DND-41 (cell line): ENCODE results near the gene CCDC88A.

Experiments
- ATAC-seq: fragments of 200-7000 bp; cut with Tn5 transposase; 3 replicates; pipeline ENCODE4 v1.9.1; 2021; ENCODE audit warnings: low read depth; ENCODE audit not compliant: insufficient read depth
- DNase-seq: peaks from one replicate; pipeline ENCODE4 v3.0.0-alpha.2; 2020
- H2AFZ ChIP-seq: 2 replicates; pipeline ENCODE4 v1.6.0; 2012; ENCODE audit warnings: low read depth, low read length
- H3K27ac ChIP-seq: 2 replicates; pipeline ENCODE4 v1.5.1; 2012; ENCODE audit warnings: low read length, inconsistent platforms
- H3K27me3 ChIP-seq: fragments of 200-600 bp; sonication (generic); 2 replicates; pipeline ENCODE4 v1.6.0; 2012; ENCODE audit warnings: low read length, mild to moderate bottlenecking, inconsistent platforms; ENCODE audit not compliant: insufficient read depth, poor library complexity
- H3K36me3 ChIP-seq: 2 replicates; pipeline ENCODE4 v1.5.1; 2012; ENCODE audit warnings: low read length, inconsistent platforms; ENCODE audit not compliant: insufficient read depth
- H3K4me1 ChIP-seq: 2 replicates; pipeline ENCODE4 v1.5.1; 2012; ENCODE audit warnings: mild to moderate bottlenecking, low read length; ENCODE audit not compliant: insufficient read depth
- H3K4me2 ChIP-seq: 2 replicates; pipeline ENCODE4 v1.6.0; 2012; ENCODE audit warnings: mild to moderate bottlenecking, moderate library complexity, low read length, inconsistent platforms; ENCODE audit not compliant: insufficient read depth
- H3K4me3 ChIP-seq, 2 experiments: fragments of 200-600 bp in 1 of 2; shearing (Covaris generic) in 1 of 2; 2 replicates each; pipeline ENCODE4 v1.5.1; 2012 to 2016; ENCODE audit warnings: inconsistent platforms in 2 of 2, low read length in 2 of 2, mild to moderate bottlenecking in 2 of 2, low read depth in 1 of 2, moderate library complexity in 1 of 2
- H3K79me2 ChIP-seq: 2 replicates; pipeline ENCODE4 v1.6.0; 2012; ENCODE audit warnings: low read length, inconsistent platforms; ENCODE audit not compliant: insufficient read depth
- H3K9ac ChIP-seq: 2 replicates; pipeline ENCODE4 v1.6.0; 2012; ENCODE audit warnings: low read depth, mild to moderate bottlenecking, inconsistent platforms, low read length, moderate library complexity
- H3K9me3 ChIP-seq: 2 replicates; pipeline ENCODE4 v1.5.1; 2012; ENCODE audit warnings: low read length, moderate library complexity, mild to moderate bottlenecking, inconsistent platforms; ENCODE audit not compliant: insufficient read depth, severe bottlenecking
- H4K20me1 ChIP-seq: 2 replicates; pipeline ENCODE4 v1.6.0; 2012; ENCODE audit warnings: low read length; ENCODE audit not compliant: insufficient read depth
- CTCF ChIP-seq: IDR thresholded peaks from 2 replicates; pipeline ENCODE4 v1.5.1; 2012; ENCODE audit warnings: borderline replicate concordance, low read length, moderate library complexity, mild to moderate bottlenecking; ENCODE audit not compliant: poor library complexity, severe bottlenecking; ENCODE audit errors: extremely low read depth
- EZH2 ChIP-seq: IDR thresholded peaks from 3 replicates; pipeline ENCODE4 v1.6.1; 2012; ENCODE audit warnings: borderline replicate concordance, low read depth, mild to moderate bottlenecking, moderate library complexity, low read length, inconsistent platforms; ENCODE audit not compliant: severe bottlenecking

Gene CCDC88A

GRCh38 chr2:55415300-55415699 is 4.4 kb downstream of the CCDC88A start:
- peaks cover 92% of the 10 kb centered on the region for H3K79me2 ChIP-seq
- TF ChIP-seq CTCF (no peak), EZH2 (no peak)
- peaks cover 3% of the 10 kb centered on the region; the same call in 1 of the 2 replicates for H4K20me1 ChIP-seq
- peak overlapping the region; percentile 79 for H3K4me2 ChIP-seq
- peaks cover 33% of the 10 kb centered on the region for H3K4me1 ChIP-seq
- H3K27me3 ChIP-seq = no peaks in the 10 kb centered on the region
- H3K27ac ChIP-seq = peak overlapping the region; percentile 1; the same call in 1 of the 2 replicates
- no peaks in the 10 kb centered on the region for H3K9me3 ChIP-seq
- H2AFZ ChIP-seq = no peak overlapping the region
- H3K36me3 ChIP-seq = peaks cover 37% of the 10 kb centered on the region
- ATAC-seq (no peak), DNase-seq (no peak)
- H3K9ac ChIP-seq = no peak overlapping the region
- H3K4me3 ChIP-seq = peak overlapping the region in 1 of 2 experiments; percentile 5; a peak in 1 of 4 replicates

GRCh38 chr2:55408918-55409868 is 10.5 kb downstream of the CCDC88A start:
- no peak overlapping the region for H3K27ac ChIP-seq
- no peaks in the 10 kb centered on the region for H3K9me3 ChIP-seq
- 0 out of 3 replicates have a peak, but pooled peaks have one; percentile 24 for ATAC-seq
- peaks cover 91% of the 10 kb centered on the region for H3K79me2 ChIP-seq
- no peak overlapping the region for H3K9ac ChIP-seq
- no peak for TF ChIP-seq CTCF
- no peak for TF ChIP-seq EZH2
- H3K27me3 ChIP-seq = no peaks in the 10 kb centered on the region
- H3K4me2 ChIP-seq = no peak overlapping the region
- no peak overlapping the region for H3K4me3 ChIP-seq
- H3K36me3 ChIP-seq = peaks cover 60% of the 10 kb centered on the region
- peaks cover 15% of the 10 kb centered on the region; the same call in 1 of the 2 replicates for H4K20me1 ChIP-seq
- H2AFZ ChIP-seq = no peak overlapping the region
- no peak for DNase-seq
- H3K4me1 ChIP-seq = peaks cover 11% of the 10 kb centered on the region; the same call in 1 of the 2 replicates

- H3K27me3 ChIP-seq = no peaks in the 10 kb centered on the region
- H3K4me3 ChIP-seq = no peak overlapping the region
- H3K4me2 ChIP-seq = no peak overlapping the region
- DNase-seq (no peak), ATAC-seq (no peak)
- H3K9me3 ChIP-seq = no peaks in the 10 kb centered on the region
- H3K9ac ChIP-seq = no peak overlapping the region
- H3K79me2 ChIP-seq = peaks cover 89% of the 10 kb centered on the region
- H3K4me1 ChIP-seq = peaks cover 11% of the 10 kb centered on the region; the same call in 1 of the 2 replicates
- H3K27ac ChIP-seq = no peak overlapping the region
- H3K36me3 ChIP-seq = peaks cover 65% of the 10 kb centered on the region
- peaks cover 15% of the 10 kb centered on the region; the same call in 1 of the 2 replicates for H4K20me1 ChIP-seq
- H2AFZ ChIP-seq = no peak overlapping the region
- TF ChIP-seq CTCF (no peak), EZH2 (no peak)
Observed at GRCh38 chr2:55408098-55408882, 11.4 kb downstream of the CCDC88A start.
